NCI-H345 treated with DMSO at 0.1 percent for 48 hours (cell line): ENCODE results near the gene NRCAM.

Source experiments
- DNase-seq: peaks from one replicate; lab custom pipeline; 2025; ENCODE audit not compliant: unreplicated experiment; lab: John Stamatoyannopoulos, UW

Gene NRCAM

GRCh38 chr7:108427766-108428165, 28.5 kb downstream of the NRCAM start:
- DNase-seq = no peak

- DNase-seq = no peak
Observed at GRCh38 chr7:108425714-108426275, 30.4 kb downstream of the NRCAM start.

GRCh38 chr7:108424013-108424412, 32.2 kb downstream of the NRCAM start:
- no peak for DNase-seq

GRCh38 chr7:108423089-108423989, 32.9 kb downstream of the NRCAM start:
- no peak for DNase-seq

- no peak for DNase-seq
Observed at GRCh38 chr7:108421720-108422331, 34.4 kb downstream of the NRCAM start.

GRCh38 chr7:108419961-108420908, 36.0 kb downstream of the NRCAM start:
- no peak for DNase-seq

GRCh38 chr7:108418946-108419345, 37.3 kb downstream of the NRCAM start:
- no peak for DNase-seq

GRCh38 chr7:108417926-108418325, 38.3 kb downstream of the NRCAM start:
- DNase-seq = no peak

GRCh38 chr7:108417144-108417543, 39.1 kb downstream of the NRCAM start:
- no peak for DNase-seq

- DNase-seq = peak; percentile 5
Observed at GRCh38 chr7:108415821-108416536, 40.3 kb downstream of the NRCAM start.

GRCh38 chr7:108415084-108415483, 41.2 kb downstream of the NRCAM start:
- DNase-seq = no peak

- DNase-seq = no peak
Observed at GRCh38 chr7:108413782-108414492, 42.3 kb downstream of the NRCAM start.

- DNase-seq = no peak
Observed at GRCh38 chr7:108413337-108413736, 42.9 kb downstream of the NRCAM start.

- no peak for DNase-seq
Observed at GRCh38 chr7:108409146-108409545, 47.1 kb downstream of the NRCAM start.

- no peak for DNase-seq
Observed at GRCh38 chr7:108408296-108408991, 47.8 kb downstream of the NRCAM start.

- no peak for DNase-seq
Observed at GRCh38 chr7:108407676-108408075, 48.6 kb downstream of the NRCAM start.

- peak; percentile 6 for DNase-seq
Observed at GRCh38 chr7:108406222-108406890, 49.9 kb downstream of the NRCAM start.
